Left lung (tissue), 10 donors: Measurements from ENCODE around the gene OR51Q1. TPM values are rescaled to one million over a fixed set of nuclear protein-coding genes. Genes with fewer than 3 reads are reported as not detected.

Experiments
- ATAC-seq: fragments of 200-7000 bp; cut with Tn5 transposase; one replicate; pipeline ENCODE4 v1.9.1; 2020; ENCODE audit warnings: moderate library complexity
- DNase-seq, 4 donors: peaks; one replicate each; pipeline ENCODE4 v3.0.0-alpha.2; 2013 to 2020
- H3K27ac ChIP-seq, 2 donors: fragments of 200-600 bp; sonication (generic) in 1 of 2; one replicate each; pipeline versions ENCODE4 v1.5.0 to v1.8.0; 2020 to 2021
- H3K27me3 ChIP-seq, 2 donors: fragments of 200-600 bp; sonication (generic) in 1 of 2; one replicate each; pipeline versions ENCODE4 v1.5.0 to v1.8.0; 2020 to 2021
- H3K36me3 ChIP-seq, 2 donors: fragments of 200-600 bp; sonication (generic) in 1 of 2; one replicate each; pipeline versions ENCODE4 v1.5.0 to v1.8.0; 2020 to 2021
- H3K4me1 ChIP-seq, 2 donors: fragments of 200-600 bp; one replicate each; pipeline ENCODE4 v1.8.0; 2021
- H3K4me3 ChIP-seq, 2 donors: fragments of 200-600 bp; sonication (generic) in 1 of 2; one replicate each; pipeline versions ENCODE4 v1.5.0 to v1.8.0; 2020 to 2021; ENCODE audit warnings: mild to moderate bottlenecking in 1 of 2
- H3K9me3 ChIP-seq, 2 donors: fragments of 200-600 bp; sonication (generic) in 1 of 2; one replicate each; pipeline versions ENCODE4 v1.5.0 to v1.8.0; 2020 to 2021
- intact Hi-C, 2 donors: fragments of 100-400 bp; cut with DNase I; formaldehyde crosslinking; loops; one replicate each; pipeline versions ENCODE4 v1.11.2 to v1.14.2; 2022
- polyA plus RNA-seq, 6 donors: library from polyadenylated mRNA; unstranded; fragments of 120-200 nt; gene quantifications; one replicate each; pipeline ENCODE4 v1.2.1, GENCODE V29; 2013; ENCODE audit not compliant: insufficient read length in 6 of 6
- total RNA-seq, 2 donors: library from RNA; stranded (reverse); fragmentation: NEBNext Ultra II Directional; extraction: Animal tissue kit (Norgen Biotek cat#: 25700); gene quantifications; one replicate each; pipeline ENCODE4 v1.2.1, GENCODE V29; 2021
- TF ChIP-seq, protein P1 (sequence below), 2 donors: fragments of 200-600 bp; sonication (generic) in 1 of 2; IDR thresholded peaks; one replicate each; pipeline versions ENCODE4 v1.5.0 to v1.8.0; 2021; ENCODE audit warnings: antibody characterized with exemption in 2 of 2
- donor health status: DM: no; HTN: yes; CAD: no.
- donor health status: DM: no; HTN: no; CAD: no.

Gene OR51Q1
- total and polyA plus RNA-seq, 8 donors, result not detected

- Histone ChIP-seq H3K4me3 (no peak within 1 kb of the TSS), H3K9me3 (no peaks in the 10 kb centered on the region), H3K27me3 (no peaks in the 10 kb centered on the region), H3K36me3 (no peaks in the 10 kb centered on the region), H3K4me1 (no peaks in the 10 kb centered on the region), H3K27ac (no peak within 1 kb of the TSS)
- DNase-seq (no peak), ATAC-seq (no peak)
- TF ChIP-seq, protein P1, sequence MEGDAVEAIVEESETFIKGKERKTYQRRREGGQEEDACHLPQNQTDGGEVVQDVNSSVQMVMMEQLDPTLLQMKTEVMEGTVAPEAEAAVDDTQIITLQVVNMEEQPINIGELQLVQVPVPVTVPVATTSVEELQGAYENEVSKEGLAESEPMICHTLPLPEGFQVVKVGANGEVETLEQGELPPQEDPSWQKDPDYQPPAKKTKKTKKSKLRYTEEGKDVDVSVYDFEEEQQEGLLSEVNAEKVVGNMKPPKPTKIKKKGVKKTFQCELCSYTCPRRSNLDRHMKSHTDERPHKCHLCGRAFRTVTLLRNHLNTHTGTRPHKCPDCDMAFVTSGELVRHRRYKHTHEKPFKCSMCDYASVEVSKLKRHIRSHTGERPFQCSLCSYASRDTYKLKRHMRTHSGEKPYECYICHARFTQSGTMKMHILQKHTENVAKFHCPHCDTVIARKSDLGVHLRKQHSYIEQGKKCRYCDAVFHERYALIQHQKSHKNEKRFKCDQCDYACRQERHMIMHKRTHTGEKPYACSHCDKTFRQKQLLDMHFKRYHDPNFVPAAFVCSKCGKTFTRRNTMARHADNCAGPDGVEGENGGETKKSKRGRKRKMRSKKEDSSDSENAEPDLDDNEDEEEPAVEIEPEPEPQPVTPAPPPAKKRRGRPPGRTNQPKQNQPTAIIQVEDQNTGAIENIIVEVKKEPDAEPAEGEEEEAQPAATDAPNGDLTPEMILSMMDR (IDR thresholded peaks at IDR 0.05), result no peak
- intact Hi-C loops, result no loop called here
Observed at GRCh38 chr11:5441414-5441813, 19.5 kb downstream of the OR51Q1 start, which contains the start of gene OR51I1. OR51I1 (minus strand) TSS chr11:5441514; CDS start chr11:5441514, 0 bp downstream.

DNA sequence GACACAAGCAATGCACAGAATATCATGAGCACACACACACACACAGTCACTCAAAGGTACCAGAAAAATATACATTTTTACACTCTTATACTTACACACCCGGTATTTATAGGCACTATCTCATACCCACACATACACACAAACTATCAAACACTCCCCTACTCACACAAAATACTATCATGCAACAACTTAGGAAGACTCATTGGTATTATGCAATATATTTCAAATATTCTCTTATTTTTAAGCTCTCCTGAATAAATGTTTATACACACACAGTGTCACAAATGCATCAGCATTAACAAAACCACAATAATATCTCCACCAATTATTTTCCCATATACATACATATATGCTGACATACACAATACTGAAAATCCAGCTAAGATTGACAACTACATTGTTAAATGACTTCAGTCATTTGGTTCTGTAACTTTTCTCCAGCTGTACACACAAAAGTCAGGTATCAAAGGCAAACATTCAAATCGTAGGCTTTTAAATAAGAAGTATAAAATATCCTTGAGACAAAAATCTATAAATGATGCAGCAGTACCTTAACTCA is 22.0 kb downstream of the OR51Q1 start:
- H3K27me3 ChIP-seq, result no peaks in the 10 kb centered on the region
- H3K27ac ChIP-seq, result no peak overlapping the region
- no peaks in the 10 kb centered on the region for H3K9me3 ChIP-seq
- TF ChIP-seq, protein P1 (IDR thresholded peaks at IDR 0.05), result no peak
- intact Hi-C loops, result no loop called here
- H3K4me1 ChIP-seq, result no peaks in the 10 kb centered on the region
- no peaks in the 10 kb centered on the region for H3K36me3 ChIP-seq
- H3K4me3 ChIP-seq, result no peak overlapping the region
- no peak for ATAC-seq
- no peak for DNase-seq

DNA sequence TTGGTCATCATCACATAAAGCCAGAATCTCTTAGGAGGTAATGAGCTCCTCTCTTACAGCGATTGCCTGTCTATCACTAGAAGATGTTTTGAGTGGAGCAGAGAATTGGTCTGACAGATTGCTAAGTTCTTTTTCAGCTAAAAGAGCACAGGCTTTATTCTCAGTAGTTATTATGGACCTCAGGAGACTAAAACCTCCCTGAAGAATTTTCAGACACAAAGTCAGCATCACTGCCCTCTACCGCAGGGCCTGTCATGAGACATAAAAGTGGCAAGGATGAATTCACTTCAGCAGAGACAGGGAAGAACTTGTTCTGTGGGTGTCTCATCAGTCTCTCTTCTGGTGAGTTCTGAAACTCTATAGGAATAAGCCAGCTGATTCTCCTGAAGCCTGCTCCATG is 27.1 kb downstream of the OR51Q1 start, which contains the start of gene OR51I2:
TSS of gene OR51I2 (plus strand) at position 301 of the 400 bp plus-strand sequence. CDS start 4,166 bp downstream, outside the sequence.
- Histone ChIP-seq H3K27ac (no peak within 1 kb of the TSS), H3K27me3 (no peaks in the 10 kb centered on the region), H3K36me3 (no peaks in the 10 kb centered on the region), H3K4me3 (no peak within 1 kb of the TSS), H3K9me3 (no peaks in the 10 kb centered on the region), H3K4me1 (no peaks in the 10 kb centered on the region)
- DNase-seq (no peak), ATAC-seq (no peak)
- TF ChIP-seq, protein P1 (IDR thresholded peaks at IDR 0.05), result no peak
- intact Hi-C loops, result no loop called here

DNA sequence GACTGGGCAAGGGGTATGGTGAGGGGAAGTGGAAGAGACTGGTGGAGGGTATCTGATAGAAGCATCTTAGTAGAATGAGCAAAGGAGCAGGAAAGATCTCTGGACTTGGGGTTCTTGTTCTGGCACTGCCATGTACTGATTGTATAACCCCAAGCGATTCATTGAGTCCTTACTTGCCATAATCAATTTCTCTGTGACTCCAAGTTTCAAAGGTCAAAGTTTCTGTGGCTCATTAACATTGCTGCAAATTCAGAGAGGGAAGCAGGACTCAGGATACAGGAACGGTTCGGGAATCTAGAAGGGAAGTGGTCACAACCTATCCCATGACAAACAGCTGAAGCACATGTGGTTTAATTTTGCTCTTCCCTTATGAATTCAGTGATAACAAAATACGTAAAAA is 27.5 kb downstream of the OR51Q1 start:
- H3K27ac ChIP-seq, result no peak overlapping the region
- no peaks in the 10 kb centered on the region for H3K4me1 ChIP-seq
- H3K36me3 ChIP-seq, result no peaks in the 10 kb centered on the region
- DNase-seq (no peak), ATAC-seq (no peak)
- no peaks in the 10 kb centered on the region for H3K27me3 ChIP-seq
- TF ChIP-seq, protein P1 (IDR thresholded peaks at IDR 0.05), result no peak
- H3K9me3 ChIP-seq, result no peaks in the 10 kb centered on the region
- intact Hi-C loops, result no loop called here
- no peak overlapping the region for H3K4me3 ChIP-seq

GRCh38 chr11:5460983-5461621 is 39.2 kb downstream of the OR51Q1 start:
- H3K27ac ChIP-seq, result no peak overlapping the region
- H3K27me3 ChIP-seq, result no peaks in the 10 kb centered on the region
- TF ChIP-seq, protein P1 (IDR thresholded peaks at IDR 0.05), result no peak
- ATAC-seq (no peak), DNase-seq (peak in 1 of 4 donors; percentile 54)
- intact Hi-C loops, result no loop called here
- no peaks in the 10 kb centered on the region for H3K9me3 ChIP-seq
- no peaks in the 10 kb centered on the region for H3K36me3 ChIP-seq
- H3K4me3 ChIP-seq, result no peak overlapping the region
- no peaks in the 10 kb centered on the region for H3K4me1 ChIP-seq
